ENCODE results near the gene SWAP70. TPM values are rescaled to one million over a fixed set of nuclear protein-coding genes. Genes with fewer than 3 reads are reported as not detected.

Gene SWAP70
- total RNA-seq, 2 experiments from 2014 or later: 8.2 to 9.5 TPM

DNA sequence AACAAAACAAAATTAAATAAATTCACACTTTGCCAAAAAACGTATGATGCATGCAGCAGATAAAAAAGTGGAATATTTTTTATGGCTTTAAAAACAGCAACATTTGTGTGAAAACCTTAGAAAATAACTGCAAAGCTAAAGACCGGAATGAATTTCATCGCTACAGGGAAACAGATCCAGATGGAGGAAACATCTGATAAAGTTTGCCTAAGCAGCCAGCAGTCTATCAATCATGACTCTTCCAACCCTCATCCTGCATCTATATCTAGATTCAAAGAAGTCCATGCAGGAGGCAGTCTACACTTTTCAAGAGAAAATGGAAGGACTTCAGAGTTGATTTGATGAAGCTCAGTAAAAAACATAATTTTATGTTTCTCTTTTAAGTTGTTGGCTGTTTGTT is 126.8 kb downstream of the SWAP70 start:
- peaks cover 6% of the 10 kb centered on the region for H3K36me3 Mint-ChIP-seq (ENCODE audit: low read depth)
- no peak overlapping the region for H3K27ac Mint-ChIP-seq
- DNase-seq: no peak
- H3K4me1 Mint-ChIP-seq (ENCODE audit: low read depth): no peaks in the 10 kb centered on the region
- H3K4me3 Mint-ChIP-seq: no peak overlapping the region
- H3K9me3 Mint-ChIP-seq: no peaks in the 10 kb centered on the region
- intact Hi-C loops (cut with micrococcal nuclease): no loop called here
- CTCF ChIA-PET: interaction anchor here (0.7 kb wide), 1 partner anchor 655 kb away, joined by 3 read pairs; no protein-coding TSS in a partner anchor
- no peaks in the 10 kb centered on the region for H3K27me3 Mint-ChIP-seq (ENCODE audit: low read depth)

DNA sequence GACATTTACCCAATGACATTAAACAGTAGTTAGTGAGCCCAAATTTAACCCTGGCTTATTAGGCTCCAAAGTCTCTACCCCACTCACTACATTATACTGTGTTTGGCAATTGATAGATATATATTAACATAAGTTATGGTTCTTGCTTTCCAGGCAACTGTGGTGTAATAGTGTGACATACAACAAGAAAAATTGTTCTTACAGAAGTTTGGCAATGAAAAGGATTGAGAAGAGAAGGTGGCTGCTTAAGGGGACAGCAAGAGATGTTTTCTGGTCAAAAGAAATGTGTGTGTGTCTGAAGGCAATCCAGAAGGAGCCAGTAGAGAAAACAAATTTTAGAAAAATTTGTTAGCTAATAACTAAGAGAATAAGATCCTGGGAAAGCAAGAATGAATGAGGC is 132.4 kb downstream of the SWAP70 start:
- no peaks in the 10 kb centered on the region for H3K9me3 Mint-ChIP-seq
- CTCF ChIA-PET: no interaction called here
- H3K4me3 Mint-ChIP-seq: no peak overlapping the region
- peaks cover 2% of the 10 kb centered on the region for H3K36me3 Mint-ChIP-seq (ENCODE audit: low read depth)
- H3K27me3 Mint-ChIP-seq (ENCODE audit: low read depth): no peaks in the 10 kb centered on the region
- DNase-seq: no peak
- intact Hi-C loops (cut with micrococcal nuclease): no loop called here
- peaks cover 6% of the 10 kb centered on the region for H3K4me1 Mint-ChIP-seq (ENCODE audit: low read depth)
- no peak overlapping the region for H3K27ac Mint-ChIP-seq

DNA sequence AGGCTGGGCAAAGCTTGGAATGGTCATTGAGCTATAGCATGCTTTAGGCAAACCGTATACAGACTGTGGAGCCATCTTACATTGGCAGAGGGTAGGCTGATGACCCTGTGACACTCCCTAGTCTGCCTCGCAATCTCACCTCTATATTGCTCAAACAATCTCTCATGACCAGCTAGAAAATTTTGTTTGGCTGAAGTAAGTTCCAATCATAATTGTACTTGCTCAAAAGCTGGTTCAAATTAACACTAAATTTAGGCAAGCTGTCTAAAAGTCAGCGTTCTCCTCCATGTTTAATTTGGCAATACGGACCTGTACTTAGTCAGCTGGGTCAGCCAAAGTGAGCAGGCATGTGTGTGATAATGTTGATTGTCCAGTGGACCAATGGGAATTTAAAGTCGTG is 133.0 kb downstream of the SWAP70 start:
- Mint-ChIP-seq H3K27ac (no peak overlapping the region), H3K4me1 (ENCODE audit: low read depth) (peaks cover 6% of the 10 kb centered on the region), H3K27me3 (ENCODE audit: low read depth) (no peaks in the 10 kb centered on the region), H3K36me3 (ENCODE audit: low read depth) (peaks cover under 1% of the 10 kb centered on the region), H3K4me3 (no peak overlapping the region), H3K9me3 (no peaks in the 10 kb centered on the region)
- CTCF ChIA-PET: no interaction called here
- no peak for DNase-seq
- intact Hi-C loops (cut with micrococcal nuclease): no loop called here

DNA sequence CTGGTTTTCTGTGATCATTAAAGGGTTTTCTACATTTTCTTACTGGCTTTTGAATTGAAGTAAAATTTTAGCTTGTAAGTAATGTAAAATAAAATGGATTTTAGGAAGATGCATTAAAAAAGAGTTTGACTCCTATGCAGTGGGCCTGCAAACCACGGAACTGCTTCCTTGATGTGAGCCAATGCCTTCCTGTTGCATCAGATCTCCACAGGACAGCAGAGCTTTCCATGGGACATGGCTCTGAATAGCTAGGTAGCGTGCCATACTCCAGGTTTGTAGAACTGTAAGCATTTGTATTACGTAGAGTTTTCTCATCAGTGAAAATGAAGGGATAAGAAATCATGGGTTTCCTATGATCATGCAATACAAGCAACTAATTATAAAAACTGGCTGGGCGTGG is 133.4 kb downstream of the SWAP70 start:
- Mint-ChIP-seq H3K4me1 (ENCODE audit: low read depth) (peaks cover 6% of the 10 kb centered on the region), H3K36me3 (ENCODE audit: low read depth) (no peaks in the 10 kb centered on the region), H3K9me3 (no peaks in the 10 kb centered on the region), H3K4me3 (no peak overlapping the region), H3K27me3 (ENCODE audit: low read depth) (no peaks in the 10 kb centered on the region), H3K27ac (no peak overlapping the region)
- intact Hi-C loops (cut with micrococcal nuclease): no loop called here
- CTCF ChIA-PET: no interaction called here
- DNase-seq: no peak

DNA sequence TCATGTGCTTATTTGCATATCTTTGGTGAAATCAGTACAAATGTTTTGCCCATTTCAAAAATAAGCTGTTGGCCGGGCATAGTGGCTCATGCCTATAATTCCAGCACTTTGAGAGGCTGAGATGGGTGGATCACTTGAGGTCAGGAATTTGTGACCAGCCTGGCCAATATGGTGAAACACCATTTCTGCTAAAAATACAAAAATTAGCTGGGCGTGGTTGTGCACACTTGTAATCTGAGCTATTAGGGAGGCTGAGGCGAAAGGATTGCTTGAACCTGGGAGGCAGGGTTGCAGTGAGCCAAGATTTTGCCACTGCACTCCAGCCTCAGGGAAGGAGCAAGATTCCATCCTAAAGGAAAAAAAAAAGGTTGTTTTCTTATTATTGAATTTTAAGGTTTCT is 136.0 kb downstream of the SWAP70 start:
- DNase-seq: no peak
- Mint-ChIP-seq H3K4me1 (ENCODE audit: low read depth) (peaks cover 10% of the 10 kb centered on the region), H3K27ac (no peak overlapping the region), H3K9me3 (no peaks in the 10 kb centered on the region), H3K4me3 (no peak overlapping the region), H3K27me3 (ENCODE audit: low read depth) (no peaks in the 10 kb centered on the region), H3K36me3 (ENCODE audit: low read depth) (peaks cover 2% of the 10 kb centered on the region)
- CTCF ChIA-PET: interaction anchor here (0.7 kb wide), 1 partner anchor 41 kb away, joined by 3 read pairs; no protein-coding TSS in a partner anchor
- intact Hi-C loops (cut with micrococcal nuclease): no loop called here

DNA sequence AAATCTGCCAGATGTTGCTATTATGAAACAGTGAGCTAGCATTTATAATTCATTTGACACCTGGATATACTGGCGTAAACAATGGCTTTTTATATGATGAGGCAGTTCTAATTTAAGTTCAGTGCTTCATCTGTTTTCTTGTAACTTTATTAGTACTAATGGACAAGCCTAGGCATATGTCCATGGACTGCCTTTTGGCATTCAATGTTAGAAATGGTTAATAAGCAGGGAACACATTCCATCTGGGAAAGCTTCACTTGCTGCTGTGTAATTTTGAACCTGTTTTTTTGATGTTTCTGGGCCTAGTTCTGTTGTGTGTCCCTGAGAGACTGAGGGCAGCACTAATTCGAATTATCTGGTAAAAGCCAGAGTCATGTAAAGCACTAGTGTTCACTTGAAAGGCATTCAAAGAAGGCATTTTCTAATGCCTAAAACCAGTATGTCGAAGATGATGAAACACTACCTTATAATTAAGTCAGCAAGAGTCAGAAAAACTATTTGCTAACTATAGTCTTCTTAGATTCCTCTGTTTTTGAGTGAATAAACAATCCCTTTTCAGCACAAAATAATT is 138.5 kb downstream of the SWAP70 start:
- Mint-ChIP-seq H3K4me3 (no peak overlapping the region), H3K4me1 (ENCODE audit: low read depth) (peaks cover 10% of the 10 kb centered on the region), H3K27me3 (ENCODE audit: low read depth) (no peaks in the 10 kb centered on the region), H3K9me3 (no peaks in the 10 kb centered on the region), H3K27ac (peak overlapping the region; percentile 43), H3K36me3 (ENCODE audit: low read depth) (peaks cover 10% of the 10 kb centered on the region)
- intact Hi-C loops (cut with micrococcal nuclease): no loop called here
- no peak for DNase-seq
- CTCF ChIA-PET: interaction anchor here (1.1 kb wide), 1 partner anchor 44 kb away, joined by 3 read pairs; no protein-coding TSS in a partner anchor

Other genes starting within 250 kb of the SWAP70 start
- gene ZNF143, start 203.1 kb upstream of the SWAP70 start, total RNA-seq: 10 to 100 TPM; 39.1 to 42.5 TPM
- gene WEE1, start 90.4 kb upstream of the SWAP70 start, total RNA-seq: 10 to 100 TPM; 41.8 to 46.6 TPM

All from activated naive CD4-positive, alpha-beta T cell treated with anti-CD3 and anti-CD28 coated beads for 36 hours (primary cell).